ENCODE results near the gene RPUSD3. TPM values are rescaled to one million over a fixed set of nuclear protein-coding genes. Genes with fewer than 3 reads are reported as not detected.

The RPUSD3 gene
- total and polyA plus RNA-seq, 2 donors (not counting 3 experiments of a cell fraction or from before 2014, with no cell fraction given), result 38.9 to 56.6 TPM

DNA sequence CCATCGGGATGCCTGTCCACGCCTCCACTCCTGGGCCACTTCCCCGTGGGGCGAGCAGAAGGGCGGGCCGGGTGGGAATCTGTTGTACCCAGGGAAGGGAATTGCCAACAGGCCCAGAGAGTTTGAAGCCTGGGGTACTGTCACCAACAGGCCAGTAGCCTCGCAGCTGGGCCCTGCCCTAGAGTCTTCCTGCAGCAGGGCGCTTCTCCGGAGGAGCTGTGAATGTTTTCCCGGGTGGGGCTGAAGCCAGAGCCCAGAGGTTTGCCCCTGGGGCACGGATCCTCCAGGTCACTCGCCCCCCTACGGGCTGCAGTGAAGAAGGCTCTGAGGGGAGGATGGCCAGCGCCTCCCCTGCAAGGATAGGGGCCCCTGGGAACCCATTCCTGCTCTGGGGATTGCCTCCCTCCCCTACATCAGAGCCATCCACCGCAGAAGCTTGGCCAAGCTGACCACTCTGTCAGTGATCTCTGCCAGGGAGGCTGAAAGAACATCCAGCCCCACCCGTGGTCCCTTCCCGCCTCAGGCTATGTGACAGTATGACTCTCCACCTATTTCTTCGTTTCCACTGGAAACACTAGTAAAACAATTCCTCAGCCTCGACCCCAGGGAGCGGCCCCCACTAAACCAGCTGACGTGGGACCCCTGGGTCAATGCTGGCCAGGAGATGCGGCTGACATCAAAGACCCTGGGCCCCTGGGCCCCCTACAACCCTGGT is 19.4 kb upstream of the RPUSD3 start:
- peak overlapping the region in 1 of 3 experiments; percentile 27 for H3K4me3 ChIP-seq (replicated peaks in 1 of 3; ENCODE audit: insufficient read depth in 1 of 3, low read depth in 1 of 3, low read length in 3 of 3)

More for the DNA sequence above, 19.4 kb upstream of the RPUSD3 start:
- FAIRE-seq (no peak), DNase-seq (ENCODE audit: low read depth, low spot score) (no peak)
- Histone ChIP-seq H3K27me3 (ENCODE audit: control insufficient read depth in 2 of 2, insufficient read depth in 2 of 2, low read length in 2 of 2) (no peaks in the 10 kb centered on the region), H3K9me1 (replicated peaks; ENCODE audit: control insufficient read depth, extremely low read depth, insufficient read depth, low read length) (no peaks in the 10 kb centered on the region), H3K79me2 (ENCODE audit: control insufficient read depth, insufficient read depth, low read length) (no peaks in the 10 kb centered on the region), H3K4me1 (ENCODE audit: control insufficient read depth, extremely low read depth, insufficient read depth, low read length) (no peaks in the 10 kb centered on the region), H3K4me2 (ENCODE audit: insufficient read depth, low read length) (peak overlapping the region; percentile 61), H2AFZ (ENCODE audit: low read depth, low read length) (peak overlapping the region; percentile 97), H3K9me3 (replicated peaks; ENCODE audit: control insufficient read depth, insufficient read depth, low read length) (no peaks in the 10 kb centered on the region), H3K36me3 (ENCODE audit: control insufficient read depth in 2 of 2, extremely low read depth in 1 of 2, insufficient read depth in 2 of 2, low read length in 2 of 2) (no peaks in the 10 kb centered on the region), H3K9ac (replicated peaks; ENCODE audit: extremely low read depth, insufficient read depth, low read length) (no peak overlapping the region), H4K20me1 (replicated peaks; ENCODE audit: control insufficient read depth, extremely low read depth, insufficient read depth, low read length) (no peaks in the 10 kb centered on the region), H3K27ac (ENCODE audit: insufficient read depth, low read depth, low read length) (no peak overlapping the region)
- intact Hi-C loops (cut with micrococcal nuclease), result no loop called here
- dilution Hi-C loops (cut with MboI; ENCODE audit: extremely low pct_ligation_motif_present, low sequenced_read_pairs), result no loop called here
- BruUV-seq (replicated peaks), result no TSS peak
- ChIA-PET CTCF (interaction anchor here (1.7 kb wide), 1 partner anchor 51 kb away, joined by 4 read pairs; no protein-coding TSS in a partner anchor), POLR2A (no interaction called here)
- TF ChIP-seq EZH2 (IDR thresholded peaks at IDR 0.05; ENCODE audit: borderline replicate concordance, low read depth, low read length, severe bottlenecking) (no peak), FOS (IDR thresholded peaks at IDR 0.05; ENCODE audit: borderline replicate concordance, insufficient read depth, low read length) (no peak), POLR2A (IDR thresholded peaks at IDR 0.05; ENCODE audit: low read depth, low read length) (no peak), GATA2 (IDR thresholded peaks at IDR 0.05; ENCODE audit: insufficient read depth, insufficient read length, low read depth, low read length) (no peak), MYC (IDR thresholded peaks at IDR 0.05; ENCODE audit: low read depth, low read length) (no peak), POLR2AphosphoS5 (IDR thresholded peaks at IDR 0.05; ENCODE audit: insufficient read depth, low read depth, low read length) (no peak), JUN (IDR thresholded peaks at IDR 0.05; ENCODE audit: borderline replicate concordance, insufficient read depth, insufficient read length, low read depth) (no peak)
- TF ChIP-seq, protein P1, sequence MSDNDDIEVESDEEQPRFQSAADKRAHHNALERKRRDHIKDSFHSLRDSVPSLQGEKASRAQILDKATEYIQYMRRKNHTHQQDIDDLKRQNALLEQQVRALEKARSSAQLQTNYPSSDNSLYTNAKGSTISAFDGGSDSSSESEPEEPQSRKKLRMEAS (IDR thresholded peaks at IDR 0.05; ENCODE audit: insufficient read depth, insufficient read length), result no peak
- TF ChIP-seq, protein P2, sequence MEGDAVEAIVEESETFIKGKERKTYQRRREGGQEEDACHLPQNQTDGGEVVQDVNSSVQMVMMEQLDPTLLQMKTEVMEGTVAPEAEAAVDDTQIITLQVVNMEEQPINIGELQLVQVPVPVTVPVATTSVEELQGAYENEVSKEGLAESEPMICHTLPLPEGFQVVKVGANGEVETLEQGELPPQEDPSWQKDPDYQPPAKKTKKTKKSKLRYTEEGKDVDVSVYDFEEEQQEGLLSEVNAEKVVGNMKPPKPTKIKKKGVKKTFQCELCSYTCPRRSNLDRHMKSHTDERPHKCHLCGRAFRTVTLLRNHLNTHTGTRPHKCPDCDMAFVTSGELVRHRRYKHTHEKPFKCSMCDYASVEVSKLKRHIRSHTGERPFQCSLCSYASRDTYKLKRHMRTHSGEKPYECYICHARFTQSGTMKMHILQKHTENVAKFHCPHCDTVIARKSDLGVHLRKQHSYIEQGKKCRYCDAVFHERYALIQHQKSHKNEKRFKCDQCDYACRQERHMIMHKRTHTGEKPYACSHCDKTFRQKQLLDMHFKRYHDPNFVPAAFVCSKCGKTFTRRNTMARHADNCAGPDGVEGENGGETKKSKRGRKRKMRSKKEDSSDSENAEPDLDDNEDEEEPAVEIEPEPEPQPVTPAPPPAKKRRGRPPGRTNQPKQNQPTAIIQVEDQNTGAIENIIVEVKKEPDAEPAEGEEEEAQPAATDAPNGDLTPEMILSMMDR (IDR thresholded peaks at IDR 0.05; ENCODE audit: extremely low read depth in 1 of 2, insufficient read depth in 1 of 2, low read depth in 1 of 2, low read length in 2 of 2), result no peak

Measured in endothelial cell of umbilical vein (primary cell).